HTR-8/SVneo (cell line): ENCODE data around the gene SLC25A40.
"Not testable (repeated sequence)": the region's sequence is repeated elsewhere in the genome, so short reads cannot be mapped to it uniquely, and the experiment has no call there.

Experiments used
- DNase-seq: peaks from one replicate; pipeline ENCODE4 v3.0.0; 2011; ENCODE audit warnings: low spot score, mixed read lengths; ENCODE audit not compliant: insufficient read length
- FAIRE-seq: peaks from 2 replicates; lab custom pipeline; 2011; peaks lifted over from hg19 to GRCh38; lab: Jason Lieb, UNC

SLC25A40 gene

GRCh38 chr7:87876040-87876868, at the start of gene SLC25A40, which contains the start of gene DBF4:
Gene SLC25A40 (minus strand): TSS chr7:87876360. CDS start chr7:87858727, 17,633 bp downstream.
Gene DBF4 (plus strand): TSS chr7:87876493. CDS start chr7:87876733, 240 bp downstream.
- DNase-seq: peak; percentile 67
- FAIRE-seq: peak; percentile 46

GRCh38 chr7:87922759-87923395, 46.7 kb upstream of the SLC25A40 start:
- not testable (repeated sequence) for FAIRE-seq, DNase-seq

GRCh38 chr7:87920578-87920977, 44.4 kb upstream of the SLC25A40 start:
- DNase-seq (no peak), FAIRE-seq (no peak)

GRCh38 chr7:87919875-87920274, 43.7 kb upstream of the SLC25A40 start:
- FAIRE-seq (no peak), DNase-seq (no peak)

- FAIRE-seq: no peak
- DNase-seq: no peak
Observed at GRCh38 chr7:87918740-87919139, 42.6 kb upstream of the SLC25A40 start.

- no peak for FAIRE-seq
- no peak for DNase-seq
Observed at GRCh38 chr7:87912121-87912520, 36.0 kb upstream of the SLC25A40 start.

GRCh38 chr7:87908814-87909213, 32.7 kb upstream of the SLC25A40 start:
- DNase-seq, FAIRE-seq: not testable (repeated sequence)

GRCh38 chr7:87907136-87907906, 31.2 kb upstream of the SLC25A40 start:
- not testable (repeated sequence) for DNase-seq, FAIRE-seq

- DNase-seq: no peak
- no peak for FAIRE-seq
Observed at GRCh38 chr7:87899255-87899654, 23.1 kb upstream of the SLC25A40 start.

GRCh38 chr7:87895363-87895762, 19.2 kb upstream of the SLC25A40 start:
- DNase-seq: no peak
- no peak for FAIRE-seq

GRCh38 chr7:87886875-87887274, 10.7 kb upstream of the SLC25A40 start:
- DNase-seq: no peak
- FAIRE-seq: no peak

GRCh38 chr7:87885018-87885417, 8.9 kb upstream of the SLC25A40 start:
- FAIRE-seq (no peak), DNase-seq (no peak)

GRCh38 chr7:87882151-87882937, 6.2 kb upstream of the SLC25A40 start:
- DNase-seq: no peak
- no peak for FAIRE-seq

GRCh38 chr7:87878208-87878735, 2.1 kb upstream of the SLC25A40 start:
- FAIRE-seq: no peak

GRCh38 chr7:87877366-87878040, 1.3 kb upstream of the SLC25A40 start:
- DNase-seq: no peak
- FAIRE-seq: no peak

More at GRCh38 chr7:87878208-87878735, 2.1 kb upstream of the SLC25A40 start:
- DNase-seq: no peak

GRCh38 chr7:87876869-87877234, 692 bp upstream of the SLC25A40 start:
- FAIRE-seq (no peak), DNase-seq (no peak)

- FAIRE-seq: no peak
- DNase-seq: no peak
Observed at GRCh38 chr7:87875151-87876039, 765 bp downstream of the SLC25A40 start.

- DNase-seq: no peak
- no peak for FAIRE-seq
Observed at GRCh38 chr7:87874066-87874465, 2.1 kb downstream of the SLC25A40 start.
